H9 (cell line): Measurements from ENCODE around the gene PRDM5. TPM values are rescaled to one million over a fixed set of nuclear protein-coding genes. Genes with fewer than 3 reads are reported as not detected.

ENCODE experiments used
- DNase-seq: peaks from one replicate; pipeline ENCODE4 v3.0.0-alpha.2; 2017
- H2AFZ ChIP-seq: one replicate; pipeline ENCODE4 v1.6.1; 2013; ENCODE audit warnings: mild to moderate bottlenecking, low read length, control low read depth, moderate library complexity
- H2AK5ac ChIP-seq: 2 replicates; pipeline ENCODE4 v1.6.1; 2013; ENCODE audit warnings: low read length, control low read depth, mixed read lengths; ENCODE audit not compliant: insufficient read length
- H2BK120ac ChIP-seq: one replicate; pipeline ENCODE4 v1.6.1; 2013; ENCODE audit warnings: low read depth, mild to moderate bottlenecking, low read length, control low read depth, inconsistent platforms; ENCODE audit not compliant: poor library complexity, severe bottlenecking
- H2BK12ac ChIP-seq: 2 replicates; pipeline ENCODE4 v1.6.1; 2013; ENCODE audit warnings: low read length, control low read depth, mixed read lengths, low read depth; ENCODE audit not compliant: insufficient read length
- H2BK15ac ChIP-seq: 2 replicates; pipeline ENCODE4 v1.6.1; 2013; ENCODE audit warnings: low read depth, low read length, control low read depth
- H2BK20ac ChIP-seq: one replicate; pipeline ENCODE4 v1.6.1; 2013; ENCODE audit warnings: low read depth, mild to moderate bottlenecking, low read length, control low read depth, inconsistent platforms; ENCODE audit not compliant: poor library complexity, severe bottlenecking
- H2BK5ac ChIP-seq: 2 replicates; pipeline ENCODE4 v1.6.1; 2013; ENCODE audit warnings: low read length, control low read depth, mixed read lengths; ENCODE audit not compliant: insufficient read length
- H3K14ac ChIP-seq: 2 replicates; pipeline ENCODE4 v1.6.1; 2013; ENCODE audit warnings: low read length, control low read depth; ENCODE audit not compliant: insufficient read depth
- H3K18ac ChIP-seq: 2 replicates; pipeline ENCODE4 v1.6.1; 2013; ENCODE audit warnings: low read depth, mild to moderate bottlenecking, mixed read lengths, low read length, control low read depth; ENCODE audit not compliant: insufficient read length
- H3K23ac ChIP-seq: 2 replicates; pipeline ENCODE4 v1.6.1; 2013; ENCODE audit warnings: low read length, control low read depth, mixed read lengths, low read depth; ENCODE audit not compliant: insufficient read length
- H3K23me2 ChIP-seq: 2 replicates; pipeline ENCODE4 v1.6.1; 2013; ENCODE audit warnings: low read depth, mild to moderate bottlenecking, mixed read lengths, low read length, control low read depth; ENCODE audit not compliant: insufficient read length, poor library complexity, severe bottlenecking
- H3K27ac ChIP-seq: 2 replicates; pipeline ENCODE4 v1.5.1; 2013; ENCODE audit warnings: low read length, control low read depth, mixed read lengths, low read depth; ENCODE audit not compliant: insufficient read length
- H3K27me3 ChIP-seq: 2 replicates; pipeline ENCODE4 v1.6.1; 2013; ENCODE audit warnings: low read length, control low read depth, inconsistent platforms; ENCODE audit not compliant: insufficient read depth
- H3K4ac ChIP-seq: 2 replicates; pipeline ENCODE4 v1.6.1; 2013; ENCODE audit warnings: low read depth, mild to moderate bottlenecking, control low read depth, inconsistent platforms, low read length, moderate library complexity
- H3K4me1 ChIP-seq: 2 replicates; pipeline ENCODE4 v1.6.1; 2013; ENCODE audit warnings: low read length, control low read depth, inconsistent platforms; ENCODE audit not compliant: insufficient read depth
- H3K4me2 ChIP-seq: 2 replicates; pipeline ENCODE4 v1.6.1; 2013; ENCODE audit warnings: low read length, control low read depth, mixed read lengths; ENCODE audit not compliant: insufficient read length, insufficient read depth
- H3K56ac ChIP-seq: 2 replicates; pipeline ENCODE4 v1.6.1; 2013; ENCODE audit warnings: low read depth, mild to moderate bottlenecking, mixed read lengths, low read length, control low read depth; ENCODE audit not compliant: insufficient read length
- H3K79me1 ChIP-seq: 2 replicates; pipeline ENCODE4 v1.6.1; 2013; ENCODE audit warnings: low read depth, mild to moderate bottlenecking, moderate library complexity, low read length, control low read depth, inconsistent platforms; ENCODE audit not compliant: insufficient read depth, poor library complexity, severe bottlenecking
- H3K79me2 ChIP-seq: 2 replicates; pipeline ENCODE4 v1.6.1; 2013; ENCODE audit warnings: low read length, control low read depth, inconsistent platforms; ENCODE audit not compliant: insufficient read depth
- H3K9ac ChIP-seq: 2 replicates; pipeline ENCODE4 v1.6.1; 2013; ENCODE audit warnings: low read length, control low read depth, mixed read lengths; ENCODE audit not compliant: insufficient read length; ENCODE audit errors: extremely low read depth
- H3K9me3 ChIP-seq: one replicate; pipeline ENCODE4 v1.6.1; 2013; ENCODE audit warnings: low read depth, low read length, inconsistent platforms; ENCODE audit not compliant: control insufficient read depth
- H3T11ph ChIP-seq: one replicate; pipeline ENCODE4 v1.6.1; 2013; ENCODE audit warnings: mild to moderate bottlenecking, low read length, control low read depth, inconsistent platforms
- H4K20me1 ChIP-seq: one replicate; pipeline ENCODE4 v1.6.1; 2013; ENCODE audit not compliant: control insufficient read depth, insufficient read length, insufficient read depth
- H4K5ac ChIP-seq: 2 replicates; pipeline ENCODE4 v1.6.1; 2013; ENCODE audit warnings: low read depth, mild to moderate bottlenecking, mixed read lengths, low read length, control low read depth; ENCODE audit not compliant: insufficient read length
- H4K8ac ChIP-seq: replicated peaks from 2 replicates; pipeline ENCODE4 v1.6.1; 2013; ENCODE audit warnings: low read length, control low read depth, mixed read lengths, low read depth; ENCODE audit not compliant: insufficient read length
- H4K91ac ChIP-seq: 2 replicates; pipeline ENCODE4 v1.6.1; 2013; ENCODE audit warnings: low read depth, mild to moderate bottlenecking, moderate library complexity, mixed read lengths, low read length, control low read depth; ENCODE audit not compliant: insufficient read length
- H3K27ac Mint-ChIP-seq, 3 experiments: 2 replicates in 2 of 3; 3 replicates in 1 of 3; pipeline ENCODE4 v1.8.0; 2020 to 2021; ENCODE audit warnings: mixed read lengths in 3 of 3, mild to moderate bottlenecking in 1 of 3, moderate library complexity in 1 of 3
- H3K27me3 Mint-ChIP-seq: 2 replicates; pipeline ENCODE4 v1.8.0; 2021; ENCODE audit warnings: low read depth, mild to moderate bottlenecking, moderate library complexity, mixed read lengths
- H3K36me3 Mint-ChIP-seq, 3 experiments: 2 replicates in 2 of 3; 3 replicates in 1 of 3; pipeline ENCODE4 v1.8.0; 2020 to 2021; ENCODE audit warnings: low read depth in 3 of 3, mixed read lengths in 3 of 3; ENCODE audit not compliant: insufficient read depth in 1 of 3
- H3K4me1 Mint-ChIP-seq, 2 experiments: 2 replicates each; pipeline ENCODE4 v1.8.0; 2020; ENCODE audit warnings: mixed read lengths in 2 of 2
- H3K4me3 Mint-ChIP-seq, 2 experiments: 2 replicates in 1 of 2; 3 replicates in 1 of 2; pipeline ENCODE4 v1.8.0; 2020 to 2021; ENCODE audit warnings: mild to moderate bottlenecking in 2 of 2, mixed read lengths in 2 of 2, moderate library complexity in 1 of 2
- H3K9me3 Mint-ChIP-seq, 2 experiments: 2 replicates in 1 of 2; 3 replicates in 1 of 2; pipeline ENCODE4 v1.8.0; 2020; ENCODE audit warnings: mild to moderate bottlenecking in 2 of 2, mixed read lengths in 2 of 2, moderate library complexity in 1 of 2
- CTCF ChIP-seq: fragments of 200-600 bp; sonication (generic); conservative IDR thresholded peaks from 3 replicates; pipeline ENCODE4 v1.8.0; 2021; ENCODE audit warnings: antibody characterized with exemption, mild to moderate bottlenecking
- WGBS: extraction: QIAGEN DNeasy Blood & Tissue Kit; methylation state at CpG from one replicate; pipeline ENCODE4 v1.1.7; 2013; ENCODE audit warnings: missing lambda C conversion rate, low lambda C conversion rate, mixed read lengths; ENCODE audit not compliant: insufficient read length; ENCODE audit errors: extremely low coverage; 5-methylcytosine and 5-hydroxymethylcytosine counted together
- total RNA-seq: library from RNA; stranded (reverse); gene quantifications from 2 replicates; pipeline ENCODE4 v1.2.1, GENCODE V29; 2021

The PRDM5 gene
- total RNA-seq, 1 experiment from 2014 or later, result 21.7 TPM

- WGBS, result no CpG with 5 or more reads among the region's 1 CpG
Measured at GRCh38 chr4:120809518-120809917, 113.0 kb downstream of the PRDM5 start.

More at GRCh38 chr4:120809518-120809917, 113.0 kb downstream of the PRDM5 start:
- no peak overlapping the region for H4K5ac ChIP-seq
- no peak overlapping the region for H2AK5ac ChIP-seq
- no peak overlapping the region for H3T11ph ChIP-seq
- no peak overlapping the region for H2AFZ ChIP-seq
- peaks cover 19 to 27% of the 10 kb centered on the region in 2 experiments for H3K9me3 Mint-ChIP-seq
- no peak overlapping the region for H2BK5ac ChIP-seq
- H3K23me2 ChIP-seq, result no peaks in the 10 kb centered on the region
- no peak for DNase-seq
- peaks cover 39 to 48% (median 39%) of the 10 kb centered on the region in 3 experiments for H3K36me3 Mint-ChIP-seq
- H3K79me2 ChIP-seq, result no peaks in the 10 kb centered on the region
- no peak overlapping the region for H3K4me2 ChIP-seq
- H3K4me1 Mint-ChIP-seq, result no peaks in the 10 kb centered on the region
- no peaks in the 10 kb centered on the region for H3K27me3 Mint-ChIP-seq
- H3K23ac ChIP-seq, result no peak overlapping the region
- no peak overlapping the region for H2BK120ac ChIP-seq
- no peak overlapping the region for H2BK15ac ChIP-seq
- no peaks in the 10 kb centered on the region for H3K79me1 ChIP-seq
- no peak overlapping the region for H4K91ac ChIP-seq
- H3K4me1 ChIP-seq, result no peaks in the 10 kb centered on the region
- no peak overlapping the region for H3K56ac ChIP-seq
- no peak overlapping the region for H3K18ac ChIP-seq
- H2BK12ac ChIP-seq, result no peak overlapping the region
- no peak overlapping the region for H3K9ac ChIP-seq
- no peaks in the 10 kb centered on the region for H4K20me1 ChIP-seq
- H3K27me3 ChIP-seq, result no peaks in the 10 kb centered on the region
- no peak overlapping the region for H3K4ac ChIP-seq
- H3K27ac Mint-ChIP-seq, result no peak overlapping the region
- no peak overlapping the region for H2BK20ac ChIP-seq
- TF ChIP-seq CTCF, result peak; percentile 67
- no peaks in the 10 kb centered on the region for H3K9me3 ChIP-seq
- no peak overlapping the region for H3K14ac ChIP-seq
- no peak overlapping the region for H4K8ac ChIP-seq
- H3K27ac ChIP-seq, result no peak overlapping the region
- H3K4me3 Mint-ChIP-seq, result no peak overlapping the region
